Amniotic epithelial cell (primary cell): ENCODE measurements around the gene PRG3.
"Not testable (repeated sequence)": the region's sequence is repeated elsewhere in the genome, so short reads cannot be mapped to it uniquely, and the experiment has no call there.

Experiments used
- DNase-seq: peaks from one replicate; pipeline ENCODE4 v3.0.0-alpha.2; 2010; ENCODE audit warnings: low read depth

The PRG3 gene

GRCh38 chr11:57387289-57388030, 6.5 kb upstream of the PRG3 start:
- DNase-seq, result no peak

GRCh38 chr11:57386178-57386940, 5.4 kb upstream of the PRG3 start:
- DNase-seq, result no peak

GRCh38 chr11:57379732-57380131, 1.2 kb downstream of the PRG3 start:
- DNase-seq, result peak; percentile 35

- peak; percentile 36 for DNase-seq
Observed at GRCh38 chr11:57378186-57378585, 2.8 kb downstream of the PRG3 start.

- DNase-seq, result no peak
Observed at GRCh38 chr11:57377107-57377506, 3.8 kb downstream of the PRG3 start.

GRCh38 chr11:57376095-57377090, 4.6 kb downstream of the PRG3 start:
- DNase-seq, result no peak

- DNase-seq, result no peak
Observed at GRCh38 chr11:57375490-57375889, 5.5 kb downstream of the PRG3 start.

GRCh38 chr11:57374966-57375365, 6.0 kb downstream of the PRG3 start:
- DNase-seq, result no peak

GRCh38 chr11:57373146-57373545, 7.8 kb downstream of the PRG3 start:
- no peak for DNase-seq

GRCh38 chr11:57370941-57371340, 10.0 kb downstream of the PRG3 start:
- DNase-seq, result no peak

GRCh38 chr11:57370251-57370650, 10.7 kb downstream of the PRG3 start:
- DNase-seq, result peak; percentile 69

GRCh38 chr11:57368845-57369232, 12.1 kb downstream of the PRG3 start:
- no peak for DNase-seq

- DNase-seq, result no peak
Observed at GRCh38 chr11:57368106-57368844, 12.7 kb downstream of the PRG3 start.

GRCh38 chr11:57364851-57365660, 15.9 kb downstream of the PRG3 start:
- DNase-seq, result no peak

GRCh38 chr11:57363131-57364080, 17.5 kb downstream of the PRG3 start:
- DNase-seq, result no peak

- DNase-seq, result no peak
Observed at GRCh38 chr11:57361926-57362325, 19.0 kb downstream of the PRG3 start.

- not testable (repeated sequence) for DNase-seq
Observed at GRCh38 chr11:57361420-57361819, 19.5 kb downstream of the PRG3 start.

- no peak for DNase-seq
Observed at GRCh38 chr11:57360991-57361390, 20.0 kb downstream of the PRG3 start.

- DNase-seq, result no peak
Observed at GRCh38 chr11:57359896-57360690, 20.9 kb downstream of the PRG3 start.
